Suprapubic skin (tissue), 3 donors: ENCODE data around the gene ULK4.

Experiments used
- CTCF ChIP-seq, 2 donors: fragments of 200-600 bp in 1 of 2; fragments of 450-650 bp in 1 of 2; sonication (generic) in 1 of 2; IDR thresholded peaks; one replicate each; pipeline ENCODE4 v1.5.1; 2016 to 2019; ENCODE audit warnings: antibody characterized with exemption in 2 of 2, mild to moderate bottlenecking in 1 of 2, moderate library complexity in 1 of 2
- POLR2AphosphoS5 ChIP-seq, 3 donors: sonication (generic); formaldehyde crosslinking; IDR thresholded peaks; one replicate each; pipeline ENCODE4 v1.6.1; 2017; ENCODE audit warnings: antibody characterized with exemption in 3 of 3

- no peak for TF ChIP-seq POLR2AphosphoS5 (IDR thresholded peaks at IDR 0.05)
- TF ChIP-seq CTCF (IDR thresholded peaks at IDR 0.05), result no peak
Observed at GRCh38 chr3:41898631-41899030, 63.3 kb downstream of the ULK4 start.
